HG03103 (cell line): Measurements from ENCODE around the gene ADGRD1.

Source experiments
- ATAC-seq: cut with Tn5 transposase; IDR thresholded peaks from one replicate; pipeline ENCODE4 v1.9.1; 2021; ENCODE audit warnings: low read depth; ENCODE audit not compliant: unreplicated experiment

Gene ADGRD1

GRCh38 chr12:131130311-131130911, 176.7 kb downstream of the ADGRD1 start:
- no peak for ATAC-seq

- ATAC-seq = no peak
Observed at GRCh38 chr12:131131077-131131807, 177.5 kb downstream of the ADGRD1 start.

- ATAC-seq = no peak
Observed at GRCh38 chr12:131131808-131132117, 178.1 kb downstream of the ADGRD1 start.

GRCh38 chr12:131132118-131132892, 178.6 kb downstream of the ADGRD1 start:
- ATAC-seq = peak; percentile 80

GRCh38 chr12:131133015-131133905, 179.6 kb downstream of the ADGRD1 start:
- ATAC-seq = no peak

- no peak for ATAC-seq
Observed at GRCh38 chr12:131133994-131134393, 180.3 kb downstream of the ADGRD1 start.

- no peak for ATAC-seq
Observed at GRCh38 chr12:131134523-131135310, 181.0 kb downstream of the ADGRD1 start.

- no peak for ATAC-seq
Observed at GRCh38 chr12:131135311-131135785, 181.6 kb downstream of the ADGRD1 start.

GRCh38 chr12:131135786-131136538, 182.3 kb downstream of the ADGRD1 start:
- no peak for ATAC-seq

- no peak for ATAC-seq
Observed at GRCh38 chr12:131136539-131136872, 182.8 kb downstream of the ADGRD1 start.

GRCh38 chr12:131137009-131137835, 183.5 kb downstream of the ADGRD1 start:
- ATAC-seq = no peak

GRCh38 chr12:131137836-131138637, 184.3 kb downstream of the ADGRD1 start:
- ATAC-seq = no peak

- no peak for ATAC-seq
Observed at GRCh38 chr12:131138638-131139362, 185.1 kb downstream of the ADGRD1 start.

- ATAC-seq = no peak
Observed at GRCh38 chr12:131139363-131140068, 185.8 kb downstream of the ADGRD1 start.

GRCh38 chr12:131140069-131140435, 186.3 kb downstream of the ADGRD1 start:
- ATAC-seq = no peak

GRCh38 chr12:131140697-131141096, 187.0 kb downstream of the ADGRD1 start:
- ATAC-seq = no peak
